ENCODE measurements around the gene TMEM63B. TPM values are rescaled to one million over a fixed set of nuclear protein-coding genes. Genes with fewer than 3 reads are reported as not detected.
"Not testable (repeated sequence)": the region's sequence is repeated elsewhere in the genome, so short reads cannot be mapped to it uniquely, and the experiment has no call there.

Gene TMEM63B
- total RNA-seq, 1 donor from 2014 or later, result 54.9 TPM

DNA sequence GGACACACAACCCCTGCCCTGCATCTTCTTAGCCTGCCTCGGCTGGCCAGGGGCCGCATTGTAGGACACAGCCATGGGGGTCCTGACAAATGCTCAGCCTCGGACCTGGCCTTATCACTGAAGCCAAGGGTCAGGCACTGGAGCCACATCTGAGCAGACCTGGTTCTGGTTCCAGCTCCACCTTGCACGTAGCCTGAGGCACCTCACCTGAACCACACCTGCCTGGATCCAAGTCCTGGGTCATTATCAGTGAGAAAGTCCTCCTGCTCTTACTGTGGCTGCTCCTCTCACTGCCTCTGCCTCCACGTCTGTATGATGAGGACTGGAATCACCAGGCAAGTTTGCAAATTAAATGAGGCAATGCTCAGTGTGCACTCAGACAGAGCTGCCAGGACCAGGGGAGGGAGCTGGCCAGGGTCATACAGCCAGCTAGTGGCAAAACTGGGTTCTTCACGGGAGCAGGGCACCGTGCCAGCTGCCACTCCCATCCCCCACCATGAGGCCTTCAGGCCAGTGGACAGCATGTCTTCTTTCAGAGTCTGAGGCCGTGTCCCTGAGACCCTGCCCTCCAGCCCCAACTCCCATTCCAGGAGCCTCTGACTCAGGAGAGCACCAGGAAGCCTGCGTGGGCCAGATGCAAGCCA, 40.3 kb upstream of the TMEM63B start:
- Mint-ChIP-seq H3K9me3 (no peaks in the 10 kb centered on the region), H3K4me3 (no peak overlapping the region), H3K36me3 (peaks cover 6% of the 10 kb centered on the region), H3K4me1 (peaks cover 9% of the 10 kb centered on the region), H3K27me3 (ENCODE audit: low read depth) (no peaks in the 10 kb centered on the region), H3K27ac (no peak overlapping the region)
- DNase-seq (ENCODE audit: low spot score in 2 of 2, unreplicated experiment in 2 of 2), result no peak
- TF ChIP-seq, protein P1, sequence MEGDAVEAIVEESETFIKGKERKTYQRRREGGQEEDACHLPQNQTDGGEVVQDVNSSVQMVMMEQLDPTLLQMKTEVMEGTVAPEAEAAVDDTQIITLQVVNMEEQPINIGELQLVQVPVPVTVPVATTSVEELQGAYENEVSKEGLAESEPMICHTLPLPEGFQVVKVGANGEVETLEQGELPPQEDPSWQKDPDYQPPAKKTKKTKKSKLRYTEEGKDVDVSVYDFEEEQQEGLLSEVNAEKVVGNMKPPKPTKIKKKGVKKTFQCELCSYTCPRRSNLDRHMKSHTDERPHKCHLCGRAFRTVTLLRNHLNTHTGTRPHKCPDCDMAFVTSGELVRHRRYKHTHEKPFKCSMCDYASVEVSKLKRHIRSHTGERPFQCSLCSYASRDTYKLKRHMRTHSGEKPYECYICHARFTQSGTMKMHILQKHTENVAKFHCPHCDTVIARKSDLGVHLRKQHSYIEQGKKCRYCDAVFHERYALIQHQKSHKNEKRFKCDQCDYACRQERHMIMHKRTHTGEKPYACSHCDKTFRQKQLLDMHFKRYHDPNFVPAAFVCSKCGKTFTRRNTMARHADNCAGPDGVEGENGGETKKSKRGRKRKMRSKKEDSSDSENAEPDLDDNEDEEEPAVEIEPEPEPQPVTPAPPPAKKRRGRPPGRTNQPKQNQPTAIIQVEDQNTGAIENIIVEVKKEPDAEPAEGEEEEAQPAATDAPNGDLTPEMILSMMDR (IDR thresholded peaks at IDR 0.05; ENCODE audit: unreplicated experiment), result no peak

DNA sequence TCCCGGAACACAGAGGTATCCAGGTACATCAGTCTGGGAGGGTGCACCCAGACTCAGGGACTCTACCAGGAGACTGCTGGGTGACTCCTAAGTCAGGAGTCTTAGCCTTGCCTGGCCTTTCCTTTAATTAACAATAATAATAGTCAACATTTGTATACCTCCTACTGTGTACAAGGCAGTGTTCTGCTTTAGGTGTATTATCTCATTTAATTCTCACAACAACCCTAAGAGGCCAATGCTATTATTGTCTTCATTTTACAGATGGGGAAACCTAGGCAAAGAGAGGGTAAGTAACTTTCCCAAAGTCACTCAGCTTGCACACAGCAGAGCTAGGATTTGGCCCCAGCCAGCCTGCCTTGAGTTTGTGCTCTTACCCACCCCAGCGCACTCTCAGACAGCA, 39.7 kb upstream of the TMEM63B start:
- Mint-ChIP-seq H3K36me3 (peaks cover 9% of the 10 kb centered on the region), H3K27me3 (ENCODE audit: low read depth) (no peaks in the 10 kb centered on the region), H3K4me1 (peaks cover 9% of the 10 kb centered on the region), H3K9me3 (no peaks in the 10 kb centered on the region), H3K4me3 (no peak overlapping the region), H3K27ac (no peak overlapping the region)
- no peak for DNase-seq (ENCODE audit: low spot score in 2 of 2, unreplicated experiment in 2 of 2)
- TF ChIP-seq, protein P1 (IDR thresholded peaks at IDR 0.05; ENCODE audit: unreplicated experiment), result no peak

DNA sequence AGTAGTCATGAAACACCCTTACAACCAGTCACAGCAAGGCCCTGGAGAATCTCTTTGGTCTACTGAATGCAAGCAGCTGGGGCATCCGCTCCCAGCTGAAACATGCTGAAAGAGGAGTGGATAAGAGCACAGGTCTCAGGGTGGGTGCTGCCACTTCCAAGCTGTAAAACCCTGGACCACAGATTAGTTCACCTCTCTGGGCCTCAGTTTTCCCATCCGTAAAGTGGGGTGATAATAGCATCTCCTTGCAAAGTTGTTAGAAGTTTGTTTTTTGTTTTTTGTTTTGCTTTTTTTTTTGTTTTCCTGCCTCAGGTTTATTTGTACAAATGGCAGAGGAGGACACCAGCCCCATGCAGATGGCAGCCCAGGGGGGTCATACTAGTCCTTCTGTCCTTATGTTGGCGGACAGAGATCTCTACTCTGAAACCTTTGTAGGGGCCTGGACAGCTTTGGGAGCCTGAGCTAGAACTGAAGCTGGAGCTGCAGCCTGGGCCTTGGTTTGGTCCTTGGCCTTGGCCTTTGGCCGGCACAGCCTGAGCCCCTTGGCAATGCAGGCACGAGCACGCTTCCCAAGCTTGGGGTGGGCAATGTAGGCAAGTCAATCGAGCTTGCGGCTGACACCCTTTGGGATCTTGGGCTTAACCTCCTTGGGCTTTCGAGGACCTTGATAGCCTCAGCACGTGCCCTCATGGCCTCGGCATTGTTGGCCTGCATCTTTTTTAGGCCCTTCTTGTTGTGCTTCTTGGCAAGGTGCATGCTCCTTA, 38.3 kb upstream of the TMEM63B start:
- TF ChIP-seq, protein P1 (IDR thresholded peaks at IDR 0.05; ENCODE audit: unreplicated experiment), result no peak
- DNase-seq (ENCODE audit: low spot score in 2 of 2, unreplicated experiment in 2 of 2), result no peak
- H3K4me1 Mint-ChIP-seq, result peaks cover 9% of the 10 kb centered on the region
- H3K36me3 Mint-ChIP-seq, result peaks cover 9% of the 10 kb centered on the region
- no peaks in the 10 kb centered on the region for H3K9me3 Mint-ChIP-seq
- no peak overlapping the region for H3K4me3 Mint-ChIP-seq
- H3K27me3 Mint-ChIP-seq (ENCODE audit: low read depth), result no peaks in the 10 kb centered on the region
- H3K27ac Mint-ChIP-seq, result no peak overlapping the region

- Mint-ChIP-seq H3K4me3 (no peak overlapping the region), H3K27ac (no peak overlapping the region), H3K27me3 (ENCODE audit: low read depth) (no peaks in the 10 kb centered on the region), H3K36me3 (peaks cover 13% of the 10 kb centered on the region), H3K9me3 (no peaks in the 10 kb centered on the region), H3K4me1 (peaks cover 4% of the 10 kb centered on the region)
- TF ChIP-seq, protein P1 (IDR thresholded peaks at IDR 0.05; ENCODE audit: unreplicated experiment), result no peak
- DNase-seq (ENCODE audit: low spot score in 2 of 2, unreplicated experiment in 2 of 2), result no peak
These were observed 36.9 kb upstream of the TMEM63B start for GRCh38 chr6:44090465-44090864.

DNA sequence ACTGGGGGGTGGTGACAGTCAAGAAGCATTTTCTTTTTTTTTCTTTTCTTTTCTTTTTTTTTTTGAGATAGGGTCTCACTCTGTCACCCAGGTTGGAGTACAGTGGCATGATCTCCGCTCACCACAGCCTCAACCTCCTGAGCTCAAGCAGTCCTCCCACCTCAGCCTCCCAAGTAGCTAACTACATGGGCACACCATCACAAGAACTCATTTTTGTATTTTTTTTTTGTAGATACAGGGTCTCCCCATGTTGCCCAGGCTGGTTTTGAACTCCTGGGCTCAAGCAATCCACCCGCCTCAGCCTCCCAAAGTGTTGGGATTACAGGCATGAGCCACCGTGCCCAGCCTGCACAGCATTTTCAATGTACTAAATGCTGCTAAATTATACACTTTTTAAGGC, 36.0 kb upstream of the TMEM63B start:
- H3K4me1 Mint-ChIP-seq; H3K4me3 Mint-ChIP-seq; H3K27ac Mint-ChIP-seq; H3K27me3 Mint-ChIP-seq (ENCODE audit: low read depth); DNase-seq (ENCODE audit: low spot score in 2 of 2, unreplicated experiment in 2 of 2); H3K9me3 Mint-ChIP-seq: not testable (repeated sequence)
- H3K36me3 Mint-ChIP-seq, result peaks cover 14% of the 10 kb centered on the region
